Suprapubic skin (tissue), 3 donors: Measurements from ENCODE around the gene ASXL3.

Experiments used
- CTCF ChIP-seq, 2 donors: fragments of 200-600 bp in 1 of 2; fragments of 450-650 bp in 1 of 2; sonication (generic) in 1 of 2; IDR thresholded peaks; one replicate each; pipeline ENCODE4 v1.5.1; 2016 to 2019; ENCODE audit warnings: antibody characterized with exemption in 2 of 2, mild to moderate bottlenecking in 1 of 2, moderate library complexity in 1 of 2
- POLR2A ChIP-seq, 2 donors: fragments of 450-650 bp; IDR thresholded peaks; one replicate each; pipeline ENCODE4 v1.6.1; 2017; ENCODE audit warnings: antibody characterized with exemption in 2 of 2, mild to moderate bottlenecking in 2 of 2, moderate library complexity in 2 of 2

DNA sequence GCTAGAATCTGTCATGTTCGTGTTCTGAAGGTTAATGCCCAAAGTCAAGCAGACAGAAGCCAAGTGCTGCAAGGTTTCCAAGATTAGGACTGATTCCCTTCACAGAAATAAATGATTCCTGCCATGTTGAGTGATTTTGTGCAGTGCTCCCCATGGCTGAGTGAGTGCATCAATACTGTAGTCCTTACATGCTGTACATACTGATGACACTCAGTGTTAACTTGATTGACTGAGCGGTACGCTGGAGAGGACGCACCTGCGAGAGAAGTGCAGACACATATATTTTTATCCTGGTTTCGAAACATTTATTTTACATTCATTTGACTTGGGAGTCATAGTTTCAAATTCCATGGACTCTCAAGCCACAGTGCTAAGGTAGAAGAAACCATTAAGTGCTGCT, 92.0 kb downstream of the ASXL3 start:
- TF ChIP-seq CTCF (IDR thresholded peaks at IDR 0.05) (no peak), POLR2A (IDR thresholded peaks at IDR 0.05) (no peak)
